CD4-positive, CD25-positive, alpha-beta regulatory T cell (primary cell): ENCODE results near the gene RASAL2. TPM values are rescaled to one million over a fixed set of nuclear protein-coding genes. Genes with fewer than 3 reads are reported as not detected.

Experiments used
- ATAC-seq, 2 donors: fragments of 150-1000 bp; cut with Tn5 transposase; one replicate each; pipeline ENCODE4 v1.10.0; 2021; ENCODE audit warnings: low read depth in 2 of 2, moderate number of reproducible peaks in 2 of 2, moderate library complexity in 1 of 2
- DNase-seq, 3 donors: peaks; one replicate each; pipeline versions ENCODE4 v3.0.0 to v3.0.0-alpha.2; 2012 to 2022; ENCODE audit warnings: mixed read lengths in 1 of 3
- H3K27ac ChIP-seq: one replicate; pipeline ENCODE4 v1.7.0; 2013; ENCODE audit warnings: mild to moderate bottlenecking, low read length; ENCODE audit not compliant: insufficient read depth, poor library complexity, severe bottlenecking
- H3K27me3 ChIP-seq: one replicate; pipeline ENCODE4 v1.7.0; 2013; ENCODE audit warnings: low read length; ENCODE audit not compliant: control insufficient read depth, insufficient read depth
- H3K36me3 ChIP-seq: one replicate; pipeline ENCODE4 v1.7.0; 2013; ENCODE audit warnings: mild to moderate bottlenecking, low read length, moderate library complexity; ENCODE audit not compliant: control insufficient read depth, insufficient read depth
- H3K4me1 ChIP-seq: 2 replicates; pipeline ENCODE4 v1.7.0; 2013; ENCODE audit warnings: mild to moderate bottlenecking, low read length; ENCODE audit not compliant: insufficient read depth, control insufficient read depth, poor library complexity, severe bottlenecking
- H3K4me3 ChIP-seq: one replicate; pipeline ENCODE4 v1.7.0; 2013; ENCODE audit warnings: low read depth, mild to moderate bottlenecking, low read length, moderate library complexity
- H3K9me3 ChIP-seq, 2 experiments: 1 replicate in 1 of 2; 2 replicates in 1 of 2; pipeline ENCODE4 v1.7.0; 2013; ENCODE audit warnings: low read length in 2 of 2, mild to moderate bottlenecking in 1 of 2, moderate library complexity in 1 of 2; ENCODE audit not compliant: control insufficient read depth in 2 of 2
- H3K27ac Mint-ChIP-seq, 3 donors: one replicate each; pipeline ENCODE4 v1.8.0; 2020 to 2022; ENCODE audit warnings: mild to moderate bottlenecking in 3 of 3, mixed read lengths in 3 of 3, moderate library complexity in 2 of 3
- H3K27me3 Mint-ChIP-seq: one replicate; pipeline ENCODE4 v1.8.0; 2022; ENCODE audit warnings: mild to moderate bottlenecking, mixed read lengths
- H3K36me3 Mint-ChIP-seq: one replicate; pipeline ENCODE4 v1.8.0; 2020; ENCODE audit warnings: mixed read lengths
- H3K4me1 Mint-ChIP-seq, 4 donors: one replicate each; pipeline ENCODE4 v1.8.0; 2020 to 2022; ENCODE audit warnings: mixed read lengths in 4 of 4, mild to moderate bottlenecking in 1 of 4
- H3K4me3 Mint-ChIP-seq, 4 donors: one replicate each; pipeline ENCODE4 v1.8.0; 2020 to 2022; ENCODE audit warnings: mild to moderate bottlenecking in 4 of 4, mixed read lengths in 4 of 4, moderate library complexity in 3 of 4
- H3K9me3 Mint-ChIP-seq, 7 donors: one replicate each; pipeline ENCODE4 v1.8.0; 2020 to 2022; ENCODE audit warnings: mixed read lengths in 7 of 7, mild to moderate bottlenecking in 3 of 7, moderate library complexity in 2 of 7
- polyA plus RNA-seq, 4 donors: library from polyadenylated mRNA; unstranded; fragments of 300-500 nt; fragmentation: Illumina TruSeq; gene quantifications; one replicate each; pipeline ENCODE4 v1.2.3, GENCODE V29; 2021
- total RNA-seq: library from RNA; stranded (reverse); gene quantifications from one replicate; pipeline ENCODE4 v1.2.3, GENCODE V29; 2022

The RASAL2 gene
- total and polyA plus RNA-seq, 5 donors from 2014 or later, result not detected

GRCh38 chr1:178324003-178324402 is 230.1 kb downstream of the RASAL2 start:
- Mint-ChIP-seq H3K4me1 (no peaks in the 10 kb centered on the region), H3K4me3 (no peak overlapping the region), H3K36me3 (no peaks in the 10 kb centered on the region), H3K27me3 (no peaks in the 10 kb centered on the region), H3K9me3 (peaks cover 0 to 3% (median 0%) of the 10 kb centered on the region in 7 donors), H3K27ac (no peak overlapping the region)
- H3K27me3 ChIP-seq, result no peaks in the 10 kb centered on the region
- no peak for DNase-seq
- H3K4me3 ChIP-seq, result no peak overlapping the region
- H3K9me3 ChIP-seq, result no peaks in the 10 kb centered on the region
- no peak for ATAC-seq
- no peaks in the 10 kb centered on the region for H3K36me3 ChIP-seq
- no peaks in the 10 kb centered on the region for H3K4me1 ChIP-seq
- no peak overlapping the region for H3K27ac ChIP-seq

- Histone ChIP-seq H3K4me3 (no peak overlapping the region), H3K27me3 (no peaks in the 10 kb centered on the region), H3K27ac (no peak overlapping the region), H3K36me3 (no peaks in the 10 kb centered on the region), H3K9me3 (no peaks in the 10 kb centered on the region), H3K4me1 (no peaks in the 10 kb centered on the region)
- Mint-ChIP-seq H3K36me3 (no peaks in the 10 kb centered on the region), H3K4me1 (no peaks in the 10 kb centered on the region), H3K9me3 (peaks cover 0 to 3% (median 0%) of the 10 kb centered on the region in 7 donors), H3K4me3 (no peak overlapping the region), H3K27ac (no peak overlapping the region), H3K27me3 (no peaks in the 10 kb centered on the region)
- ATAC-seq (no peak), DNase-seq (no peak)
These were observed 234.8 kb downstream of the RASAL2 start for GRCh38 chr1:178328728-178329127.

DNA sequence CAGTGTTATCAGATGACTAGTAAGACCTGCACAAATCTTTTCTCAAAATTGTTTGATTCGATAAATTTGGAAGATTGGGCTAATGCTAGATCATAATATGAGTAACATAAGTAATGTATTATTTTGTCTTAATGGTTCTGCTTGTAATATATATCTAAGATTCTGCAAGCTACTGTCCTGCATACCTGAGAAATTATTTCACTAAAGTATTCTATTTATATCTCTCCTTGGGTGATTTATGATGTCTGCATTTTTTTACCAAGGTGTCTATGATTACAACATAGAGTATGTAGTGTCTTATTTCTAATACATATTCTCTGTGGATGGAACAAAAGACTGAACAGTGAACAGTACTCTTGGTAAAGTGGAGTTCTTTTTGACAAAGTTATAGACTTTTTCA is 236.2 kb downstream of the RASAL2 start:
- H3K36me3 Mint-ChIP-seq, result no peaks in the 10 kb centered on the region
- peaks cover 0 to 2% (median 0%) of the 10 kb centered on the region in 7 donors for H3K9me3 Mint-ChIP-seq
- H3K27ac ChIP-seq, result no peak overlapping the region
- H3K27me3 ChIP-seq, result no peaks in the 10 kb centered on the region
- H3K27me3 Mint-ChIP-seq, result no peaks in the 10 kb centered on the region
- no peak overlapping the region for H3K4me3 ChIP-seq
- H3K36me3 ChIP-seq, result no peaks in the 10 kb centered on the region
- no peak overlapping the region for H3K27ac Mint-ChIP-seq
- no peaks in the 10 kb centered on the region for H3K9me3 ChIP-seq
- H3K4me1 ChIP-seq, result no peaks in the 10 kb centered on the region
- no peaks in the 10 kb centered on the region for H3K4me1 Mint-ChIP-seq
- ATAC-seq (no peak), DNase-seq (no peak)
- no peak overlapping the region for H3K4me3 Mint-ChIP-seq

- Mint-ChIP-seq H3K27ac (no peak overlapping the region), H3K27me3 (no peaks in the 10 kb centered on the region), H3K4me3 (no peak overlapping the region), H3K36me3 (no peaks in the 10 kb centered on the region), H3K9me3 (peaks cover 0 to 2% (median 0%) of the 10 kb centered on the region in 7 donors), H3K4me1 (no peaks in the 10 kb centered on the region)
- Histone ChIP-seq H3K4me1 (no peaks in the 10 kb centered on the region), H3K27me3 (no peaks in the 10 kb centered on the region), H3K36me3 (no peaks in the 10 kb centered on the region), H3K9me3 (no peaks in the 10 kb centered on the region), H3K27ac (no peak overlapping the region), H3K4me3 (no peak overlapping the region)
- DNase-seq (no peak), ATAC-seq (no peak)
These were observed 237.1 kb downstream of the RASAL2 start for GRCh38 chr1:178330848-178331497.

GRCh38 chr1:178335426-178335825 is 241.5 kb downstream of the RASAL2 start:
- DNase-seq, result no peak
- H3K27ac ChIP-seq, result no peak overlapping the region
- Mint-ChIP-seq H3K27me3 (no peaks in the 10 kb centered on the region), H3K9me3 (no peaks in the 10 kb centered on the region), H3K27ac (no peak overlapping the region), H3K4me3 (peak overlapping the region in 1 of 4 donors; percentile 43), H3K36me3 (no peaks in the 10 kb centered on the region), H3K4me1 (no peaks in the 10 kb centered on the region)
- H3K27me3 ChIP-seq, result no peaks in the 10 kb centered on the region
- H3K9me3 ChIP-seq, result no peaks in the 10 kb centered on the region
- H3K36me3 ChIP-seq, result no peaks in the 10 kb centered on the region
- no peak overlapping the region for H3K4me3 ChIP-seq
- H3K4me1 ChIP-seq, result no peaks in the 10 kb centered on the region
- no peak for ATAC-seq

DNA sequence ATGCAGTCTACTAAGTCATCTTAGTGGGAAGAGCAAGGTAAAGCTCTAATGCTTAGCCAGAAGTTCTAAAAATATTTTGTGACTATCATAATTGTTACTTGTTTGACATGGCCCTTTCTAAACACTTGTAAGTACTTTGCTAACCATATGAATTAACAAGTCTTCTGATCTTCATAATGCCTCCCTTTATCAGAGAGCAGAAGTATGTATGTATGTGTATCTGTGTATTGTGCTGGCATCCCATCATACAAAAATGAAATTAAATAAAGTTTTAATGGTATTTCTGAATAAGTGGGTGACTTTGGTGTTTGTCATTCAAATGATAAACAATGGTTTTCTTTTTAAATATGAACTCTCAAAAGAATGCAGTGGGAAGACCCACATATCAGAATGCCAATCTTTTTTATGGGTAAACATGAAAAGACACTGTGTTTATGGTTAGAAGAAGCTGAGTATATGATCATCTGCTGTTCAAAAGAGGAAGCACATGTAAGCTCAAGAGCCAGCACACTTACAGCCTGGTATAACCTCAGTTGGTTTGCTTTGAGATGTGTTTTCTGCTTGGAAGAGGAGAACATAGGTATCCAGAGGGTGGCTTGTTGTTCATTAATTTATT is 243.3 kb downstream of the RASAL2 start:
- no peak overlapping the region for H3K4me3 ChIP-seq
- no peaks in the 10 kb centered on the region for H3K9me3 Mint-ChIP-seq
- no peak overlapping the region for H3K27ac Mint-ChIP-seq
- no peaks in the 10 kb centered on the region for H3K4me1 ChIP-seq
- no peak for ATAC-seq
- DNase-seq, result no peak
- no peaks in the 10 kb centered on the region for H3K36me3 Mint-ChIP-seq
- H3K27ac ChIP-seq, result no peak overlapping the region
- H3K36me3 ChIP-seq, result no peaks in the 10 kb centered on the region
- no peaks in the 10 kb centered on the region for H3K27me3 Mint-ChIP-seq
- no peaks in the 10 kb centered on the region for H3K27me3 ChIP-seq
- no peaks in the 10 kb centered on the region for H3K9me3 ChIP-seq
- no peak overlapping the region for H3K4me3 Mint-ChIP-seq
- H3K4me1 Mint-ChIP-seq, result no peaks in the 10 kb centered on the region

- Mint-ChIP-seq H3K4me3 (no peak overlapping the region), H3K27me3 (no peaks in the 10 kb centered on the region), H3K27ac (no peak overlapping the region), H3K36me3 (no peaks in the 10 kb centered on the region), H3K4me1 (no peaks in the 10 kb centered on the region), H3K9me3 (no peaks in the 10 kb centered on the region)
- H3K9me3 ChIP-seq, result no peaks in the 10 kb centered on the region
- ATAC-seq, result no peak
- DNase-seq, result no peak
- H3K27me3 ChIP-seq, result no peaks in the 10 kb centered on the region
- H3K27ac ChIP-seq, result no peak overlapping the region
- H3K4me1 ChIP-seq, result no peaks in the 10 kb centered on the region
- H3K36me3 ChIP-seq, result no peaks in the 10 kb centered on the region
- H3K4me3 ChIP-seq, result no peak overlapping the region
These were observed 245.9 kb downstream of the RASAL2 start for GRCh38 chr1:178339834-178340233.
